Lower leg skin (tissue), 4 donors: Measurements from ENCODE around the gene NDUFV1. TPM values are rescaled to one million over a fixed set of nuclear protein-coding genes. Genes with fewer than 3 reads are reported as not detected.
A peak's percentile ranks its signal among the peaks of the same experiment; 100 is the strongest.
"Not testable (repeated sequence)": the region's sequence is repeated elsewhere in the genome, so short reads cannot be mapped to it uniquely, and the experiment has no call there.

Experiments
- DNase-seq, 2 donors: peaks; one replicate each; pipeline ENCODE4 v3.0.0-alpha.2; 2019; ENCODE audit warnings: low spot score in 2 of 2
- H3K4me3 ChIP-seq: fragments of 200-600 bp; sonication (generic); 2 replicates; pipeline ENCODE4 v1.5.1; 2017; ENCODE audit warnings: mild to moderate bottlenecking, low read depth; ENCODE audit not compliant: poor library complexity, severe bottlenecking
- CTCF ChIP-seq, 3 donors: fragments of 450-650 bp; IDR thresholded peaks; one replicate each; pipeline ENCODE4 v1.5.1; 2016; ENCODE audit warnings: antibody characterized with exemption in 3 of 3, mild to moderate bottlenecking in 3 of 3, moderate library complexity in 2 of 3
- POLR2A ChIP-seq, 2 donors: fragments of 450-650 bp; IDR thresholded peaks; one replicate each; pipeline ENCODE4 v1.6.1; 2016 to 2017; ENCODE audit warnings: antibody characterized with exemption in 2 of 2, mild to moderate bottlenecking in 1 of 2, moderate library complexity in 1 of 2
- WGBS, 2 donors: methylation state at CpG; one replicate each; pipeline ENCODE4 v1.1.5; 2018; 5-methylcytosine and 5-hydroxymethylcytosine counted together
- intact Hi-C: fragments of 100-400 bp; cut with DNase I; formaldehyde crosslinking; loops from one replicate; pipeline ENCODE4 v1.15.0; 2023; ENCODE audit warnings: low total_unique reads
- total RNA-seq, 4 donors: library from RNA; depleted of rRNA; stranded (reverse); fragments of >200 nt; gene quantifications; one replicate each; pipeline ENCODE4 v1.1.0, GENCODE V29; 2016

The NDUFV1 gene
- total RNA-seq, 4 donors from 2014 or later = 238 to 283 (median 269) TPM

- no peak for DNase-seq
- no peak overlapping the region for H3K4me3 ChIP-seq
- TF ChIP-seq CTCF (IDR thresholded peaks at IDR 0.05) = no peak
- TF ChIP-seq POLR2A (IDR thresholded peaks at IDR 0.05) = no peak
- intact Hi-C loops = no loop called here
- 25 to 31% methylated on average over 3 of the region's 3 CpGs for WGBS, 2 donors
Measured at GRCh38 chr11:67657300-67657699, 50.6 kb downstream of the NDUFV1 start.

GRCh38 chr11:67659651-67660165, 53.0 kb downstream of the NDUFV1 start:
- DNase-seq = peak in 1 of 2 donors; percentile 59
- 62% methylated on average over 5 of the region's 5 CpGs for WGBS, 2 donors
- intact Hi-C loops, H3K4me3 ChIP-seq: not testable (repeated sequence)

GRCh38 chr11:67660752-67661151, 54.0 kb downstream of the NDUFV1 start:
- intact Hi-C loops, H3K4me3 ChIP-seq: not testable (repeated sequence)
- peak in 1 of 2 donors; percentile 65 for DNase-seq
- WGBS, 2 donors = 72 to 76% methylated on average over 5 of the region's 5 CpGs

Other genes starting within 250 kb of the NDUFV1 start
- gene CLCF1, start 233.3 kb upstream of the NDUFV1 start, total RNA-seq = 1 to 10 TPM; 2.2 to 3.3 (median 2.5) TPM
- 10 to 100 TPM; 24.9 to 28.5 (median 27.2) TPM for gene RAD9A, start 214.9 kb upstream of the NDUFV1 start, total RNA-seq
- gene PPP1CA, start 205.1 kb upstream of the NDUFV1 start, total RNA-seq = 100 to 1,000 TPM; 101 to 160 (median 143) TPM
- 1 to 10 TPM in 2 of 4 donors, under 1 TPM in 2; 0.71 to 1.3 (median 0.97) TPM for gene TBC1D10C, start 202.9 kb upstream of the NDUFV1 start, total RNA-seq
- gene CARNS1, start 191.3 kb upstream of the NDUFV1 start, total RNA-seq = 1 to 10 TPM in 2 of 4 donors, under 1 TPM in 2; 0.30 to 1.5 (median 1.0) TPM
- gene RPS6KB2, start 178.4 kb upstream of the NDUFV1 start, total RNA-seq = 100 to 1,000 TPM; 154 to 264 (median 203) TPM
- gene PTPRCAP, start 169.3 kb upstream of the NDUFV1 start, total RNA-seq = 1 to 10 TPM; 1.6 to 2.9 (median 2.1) TPM
- 10 to 100 TPM; 40.1 to 79.5 (median 66.9) TPM for gene CORO1B, start 163.5 kb upstream of the NDUFV1 start, total RNA-seq
- not detected for gene GPR152, start 154.2 kb upstream of the NDUFV1 start, total RNA-seq
- under 1 TPM in 2 of 4 donors, not detected in 2; 0.11 to 0.25 TPM for gene CABP4, start 151.6 kb upstream of the NDUFV1 start, total RNA-seq
- 100 to 1,000 TPM; 202 to 374 (median 252) TPM for gene TMEM134, start 137.7 kb upstream of the NDUFV1 start, total RNA-seq
- 10 to 100 TPM; 38.7 to 52.5 (median 47.7) TPM for gene AIP, start 123.9 kb upstream of the NDUFV1 start, total RNA-seq
- 10 to 100 TPM in 3 of 4 donors, 1 to 10 TPM in 1; 7.3 to 19.9 (median 12.6) TPM for gene PITPNM1, start 101.6 kb upstream of the NDUFV1 start, total RNA-seq
- gene CDK2AP2, start 98.8 kb upstream of the NDUFV1 start, total RNA-seq = 10 to 100 TPM; 16.3 to 40.4 (median 27.8) TPM
- not detected for gene CABP2, start 83.5 kb upstream of the NDUFV1 start, total RNA-seq
- 1,000 to 10,000 TPM; 1,126 to 2,386 (median 2,019) TPM for gene GSTP1, start 23.1 kb upstream of the NDUFV1 start, total RNA-seq
- gene NUDT8, start 23.0 kb downstream of the NDUFV1 start, total RNA-seq = 10 to 100 TPM; 42.1 to 89.4 (median 55.1) TPM
- not detected for gene TBX10, start 32.8 kb downstream of the NDUFV1 start, total RNA-seq
- gene ACY3, start 43.8 kb downstream of the NDUFV1 start, total RNA-seq = 1 to 10 TPM in 1 of 4 donors, under 1 TPM in 1, not detected in 2; 0.34 to 1.3 TPM
- gene ALDH3B2, start 67.7 kb downstream of the NDUFV1 start, total RNA-seq = 100 to 1,000 TPM; 127 to 221 (median 170) TPM